GM12878 (cell line): ENCODE data around the gene RNU6-9. TPM values are rescaled to one million over a fixed set of nuclear protein-coding genes. Genes with fewer than 3 reads are reported as not detected.

Experiments used
- ATAC-seq: fragments of 200-7000 bp; cut with Tn5 transposase; 3 replicates; pipeline ENCODE4 v1.9.1; 2020; ENCODE audit warnings: mild to moderate bottlenecking, moderate library complexity
- BruUV-seq: library from RNA; stranded (reverse); fragments of 400-500 nt; replicated peaks from 2 replicates; lab custom pipeline; 2021; lab: Mats Ljungman, UMichigan
- CTCF ChIA-PET: fragments of 300-600 bp; sonication (Branson Sonifier 250); formaldehyde crosslinking; extraction: SDS; loops from one replicate; lab custom pipeline; 2021; ENCODE audit warnings: inconsistent platforms; lab: Yijun Ruan, JAX
- POLR2A ChIA-PET: fragments of 350-600 bp; formaldehyde crosslinking; extraction: SDS; loops from one replicate; lab custom pipeline; 2021; ENCODE audit warnings: inconsistent platforms; lab: Charles Lee
- RAD21 ChIA-PET: fragments of 300-600 bp; sonication (Branson Sonifier 250); formaldehyde crosslinking; loops from one replicate; lab custom pipeline; 2023; ENCODE audit warnings: antibody characterized with exemption; ENCODE audit not compliant: unreplicated experiment; lab: Charles Lee
- SMC1A ChIA-PET: fragments of 300-600 bp; sonication (Branson Sonifier 250); formaldehyde crosslinking; loops from one replicate; lab custom pipeline; 2023; ENCODE audit not compliant: unreplicated experiment, uncharacterized antibody; lab: Charles Lee
- DNase-seq: peaks from one replicate; pipeline ENCODE4 v3.0.0-alpha.2; 2011; ENCODE audit warnings: low read depth, low spot score
- FAIRE-seq: peaks from 3 replicates; lab custom pipeline; 2011; peaks lifted over from hg19 to GRCh38; lab: Jason Lieb, UNC
- H2AFZ ChIP-seq: 2 replicates; pipeline ENCODE4 v1.6.0; 2011; ENCODE audit warnings: low read depth, low read length, control low read depth; ENCODE audit not compliant: control insufficient read depth
- H3K27ac ChIP-seq: 2 replicates; pipeline ENCODE4 v1.5.1; 2011; ENCODE audit warnings: control low read depth; ENCODE audit not compliant: control insufficient read depth, insufficient read depth
- H3K27me3 ChIP-seq, 2 experiments: replicated peaks in 1 of 2; 2 replicates each; pipeline versions ENCODE4 v1.6.0 to v1.6.1; 2011; ENCODE audit warnings: low read length in 1 of 2; ENCODE audit not compliant: control insufficient read depth in 2 of 2, insufficient read depth in 2 of 2
- H3K36me3 ChIP-seq, 2 experiments: 2 replicates each; pipeline ENCODE4 v1.5.1; 2011; ENCODE audit warnings: low read length in 1 of 2; ENCODE audit not compliant: control insufficient read depth in 2 of 2, insufficient read depth in 2 of 2
- H3K4me1 ChIP-seq: 2 replicates; pipeline ENCODE4 v1.6.1; 2011; ENCODE audit warnings: mild to moderate bottlenecking, low read length, moderate library complexity, mixed read lengths; ENCODE audit not compliant: control insufficient read depth, insufficient read depth
- H3K4me2 ChIP-seq: 2 replicates; pipeline ENCODE4 v1.6.0; 2011; ENCODE audit warnings: control low read depth; ENCODE audit not compliant: control insufficient read depth, insufficient read depth
- H3K4me3 ChIP-seq: fragments of 200-600 bp; sonication (generic); 2 replicates; pipeline ENCODE4 v1.5.1; 2016
- H3K79me2 ChIP-seq: 2 replicates; pipeline ENCODE4 v1.6.0; 2011; ENCODE audit warnings: low read length; ENCODE audit not compliant: control insufficient read depth, insufficient read depth
- H3K9ac ChIP-seq: 2 replicates; pipeline ENCODE4 v1.8.0; 2011; ENCODE audit warnings: low read length, control low read depth, mixed read lengths; ENCODE audit not compliant: control insufficient read depth, insufficient read depth
- H3K9me3 ChIP-seq: replicated peaks from 3 replicates; pipeline ENCODE4 v1.5.1; 2011; ENCODE audit warnings: mild to moderate bottlenecking, low read length; ENCODE audit not compliant: control insufficient read depth, insufficient read depth
- H4K20me1 ChIP-seq: 2 replicates; pipeline ENCODE4 v1.6.0; 2011; ENCODE audit not compliant: control insufficient read depth, insufficient read depth
- ATF7 ChIP-seq: fragments of 450-650 bp; IDR thresholded peaks from 2 replicates; pipeline ENCODE4 v1.6.1; 2016; ENCODE audit warnings: low read depth, mild to moderate bottlenecking
- BACH1 ChIP-seq: fragments of 450-650 bp; IDR thresholded peaks from 2 replicates; pipeline ENCODE4 v1.6.1; 2017; ENCODE audit warnings: mild to moderate bottlenecking, borderline replicate concordance
- BMI1 ChIP-seq: fragments of 450-650 bp; IDR thresholded peaks from 2 replicates; pipeline ENCODE4 v1.6.1; 2016; ENCODE audit warnings: mild to moderate bottlenecking, moderate library complexity, borderline replicate concordance
- E4F1 ChIP-seq: fragments of 450-650 bp; IDR thresholded peaks from 2 replicates; pipeline ENCODE4 v1.6.1; 2018; ENCODE audit warnings: borderline replicate concordance, mild to moderate bottlenecking; ENCODE audit not compliant: partially characterized antibody
- GATAD2B ChIP-seq: fragments of 450-650 bp; conservative IDR thresholded peaks from 2 replicates; pipeline ENCODE4 v1.6.1; 2017; ENCODE audit warnings: low read depth, mild to moderate bottlenecking, moderate library complexity
- HCFC1 ChIP-seq: fragments of 150-350 bp; IDR thresholded peaks from 2 replicates; pipeline ENCODE4 v1.6.1; 2014; ENCODE audit warnings: low read length
- HDAC6 ChIP-seq: fragments of 200-600 bp; sonication (generic); IDR thresholded peaks from one replicate; pipeline ENCODE4 v1.8.0; 2017; ENCODE audit warnings: antibody characterized with exemption; ENCODE audit not compliant: unreplicated experiment
- JUNB ChIP-seq: IDR thresholded peaks from 2 replicates; pipeline ENCODE4 v1.6.1; 2016; ENCODE audit warnings: antibody characterized with exemption, mild to moderate bottlenecking
- LARP7 ChIP-seq: fragments of 450-650 bp; IDR thresholded peaks from 2 replicates; pipeline ENCODE4 v1.6.1; 2017; ENCODE audit warnings: mild to moderate bottlenecking
- MAX ChIP-seq: IDR thresholded peaks from 2 replicates; pipeline ENCODE4 v1.6.1; 2012; ENCODE audit warnings: low read depth, low read length, improper control_type of control experiment
- MEF2A ChIP-seq: IDR thresholded peaks from 2 replicates; pipeline ENCODE4 v1.6.1; 2011; ENCODE audit warnings: low read depth, mild to moderate bottlenecking, low read length, moderate library complexity; ENCODE audit not compliant: insufficient read depth
- MYC ChIP-seq: IDR thresholded peaks from 2 replicates; pipeline ENCODE4 v1.6.1; 2011; ENCODE audit warnings: mild to moderate bottlenecking, low read length, moderate library complexity, inconsistent platforms; ENCODE audit not compliant: insufficient read depth, insufficient replicate concordance, insufficient read length, severe bottlenecking
- NKRF ChIP-seq: fragments of 450-650 bp; conservative IDR thresholded peaks from 2 replicates; pipeline ENCODE4 v1.6.1; 2017; ENCODE audit warnings: mild to moderate bottlenecking, moderate library complexity
- SMAD1 ChIP-seq: fragments of 450-650 bp; IDR thresholded peaks from 2 replicates; pipeline ENCODE4 v1.6.1; 2018; ENCODE audit warnings: mild to moderate bottlenecking, low read depth; ENCODE audit not compliant: partially characterized antibody
- STAT1 ChIP-seq: fragments of 450-650 bp; conservative IDR thresholded peaks from 2 replicates; pipeline ENCODE4 v1.6.1; 2014; ENCODE audit warnings: antibody characterized with exemption, mild to moderate bottlenecking
- SUZ12 ChIP-seq: fragments of 200-600 bp; sonication (generic); IDR thresholded peaks from one replicate; pipeline ENCODE4 v1.6.1; 2018; ENCODE audit warnings: antibody characterized with exemption, mild to moderate bottlenecking; ENCODE audit not compliant: unreplicated experiment
- TBL1XR1 ChIP-seq: IDR thresholded peaks from 2 replicates; pipeline ENCODE4 v1.6.1; 2012; ENCODE audit warnings: low read depth, low read length, improper control_type of control experiment
- ZNF217 ChIP-seq: fragments of 450-650 bp; IDR thresholded peaks from 2 replicates; pipeline ENCODE4 v1.6.1; 2017; ENCODE audit warnings: antibody characterized with exemption, mild to moderate bottlenecking
- WGBS: methylation state at CpG from one replicate; pipeline ENCODE4 v1.1.6; 2016; ENCODE audit warnings: low lambda C conversion rate; ENCODE audit not compliant: insufficient replicate concordance, insufficient coverage; ENCODE audit errors: missing lambda C conversion rate; 5-methylcytosine and 5-hydroxymethylcytosine counted together
- in situ Hi-C: fragments of 300-500 bp; cut with MboI; formaldehyde crosslinking; loops from 9 replicates; pipeline ENCODE4 v1.14.3; 2018; ENCODE audit warnings: mixed read lengths
- intact Hi-C: fragments of 100-400 bp; cut with micrococcal nuclease; formaldehyde crosslinking; loops from one replicate; pipeline ENCODE4 v1.14.2; 2022; ENCODE audit not compliant: unreplicated experiment
- polyA plus RNA-seq, 11 experiments: library from polyadenylated mRNA; depleted of rRNA in 4 of 11; unstranded in 6 of 11; stranded (reverse) in 5 of 11; fragments of >200 nt; fragmentation: Nextera tagmentation in 4 of 11; fragmentation: Illumina TruSeq in 1 of 11; extraction: Ambion mirVana in 4 of 11; extraction: Trizol in 1 of 11; gene quantifications; 1 replicate in 1 of 11; 2 replicates in 10 of 11; pipeline versions ENCODE4 v1.2.1 to v1.2.3, GENCODE V29; 2011 to 2016; ENCODE audit warnings: inconsistent platforms in 2 of 11, missing spikeins in 2 of 11, low read depth in 1 of 11
- total RNA-seq, 4 experiments: library from RNA; depleted of rRNA in 3 of 4; stranded (reverse); fragments of >200 nt in 3 of 4; fragmentation: Illumina TruSeq in 1 of 4; extraction: Trizol in 1 of 4; gene quantifications; 2 replicates each; pipeline versions ENCODE4 v1.2.1 to v1.2.3, GENCODE V29; 2013 to 2021

Gene RNU6-9
- total and polyA plus RNA-seq, 10 of the 15 experiments (the other 5 are each of a cell fraction or from before 2014, with no cell fraction given): not detected

GRCh38 chr19:925526-926322, 32.4 kb downstream of the RNU6-9 start, which contains the start of gene ARID3A (continued):
- TF ChIP-seq ATF7: 0 out of 2 replicates have a peak, but pooled peaks have one; percentile 52
- TF ChIP-seq MYC: no peak
- no peak for TF ChIP-seq SUZ12
- TF ChIP-seq JUNB: peak; percentile 99
- 0 out of 2 replicates have a peak, but pooled peaks have one; percentile 24 for TF ChIP-seq MEF2A
- 0 out of 2 replicates have a peak, but pooled peaks have one; percentile 33 for TF ChIP-seq HCFC1
- no peak for TF ChIP-seq MAX
- no peak for TF ChIP-seq TBL1XR1
- peak; percentile 75 for TF ChIP-seq BACH1

GRCh38 chr19:926323-926588, 33.0 kb downstream of the RNU6-9 start:
- Histone ChIP-seq H3K79me2 (peaks cover 48% of the 10 kb centered on the region), H3K4me3 (peak overlapping the region; percentile 99), H3K4me2 (no peak overlapping the region; the same call in 1 of the 2 replicates), H3K9ac (peak overlapping the region; percentile 97), H3K36me3 (peaks cover 3 to 6% of the 10 kb centered on the region in 2 experiments; a peak in 3 of 4 replicates), H3K27ac (peak overlapping the region; percentile 96), H3K9me3 (no peaks in the 10 kb centered on the region), H3K4me1 (peaks cover 13% of the 10 kb centered on the region), H2AFZ (no peak overlapping the region), H3K27me3 (no peaks in the 10 kb centered on the region), H4K20me1 (no peaks in the 10 kb centered on the region)
- ChIA-PET POLR2A (no interaction called here), SMC1A (no interaction called here), CTCF (no interaction called here), RAD21 (no interaction called here)
- intact Hi-C loops: loop anchor here (10.0 kb wide), 1 partner anchor 319 kb away; the partner anchor contains the start of genes ATP5F1D and MIDN
- FAIRE-seq (no peak), ATAC-seq (no peak), DNase-seq (no peak)
- under 1% methylated on average over 21 of the region's 21 CpGs for whole genome bisulfite sequencing
- TSS peak; percentile 84 for BruUV-seq
- in situ Hi-C loops: no loop called here
- TF ChIP-seq SMAD1 (no peak), ZNF217 (0 out of 2 replicates have a peak, but pooled peaks have one; percentile 42), NKRF (0 out of 2 replicates have a peak, but pooled peaks have one; percentile 9), E4F1 (no peak), BMI1 (no peak), LARP7 (no peak; the same call in 1 of the 2 replicates), MYC (no peak), GATAD2B (peak; percentile 35; the same call in 1 of the 2 replicates), HDAC6 (no peak), STAT1 (no peak)
